ENCODE results near the gene HYAL3.

GRCh38 chr3:50342813-50343633 is 43.8 kb upstream of the HYAL3 start:
- TF ChIP-seq EZH2 (IDR thresholded peaks at IDR 0.05; ENCODE audit: borderline replicate concordance, low read depth, low read length, severe bottlenecking): no peak
- TF ChIP-seq, protein P1, sequence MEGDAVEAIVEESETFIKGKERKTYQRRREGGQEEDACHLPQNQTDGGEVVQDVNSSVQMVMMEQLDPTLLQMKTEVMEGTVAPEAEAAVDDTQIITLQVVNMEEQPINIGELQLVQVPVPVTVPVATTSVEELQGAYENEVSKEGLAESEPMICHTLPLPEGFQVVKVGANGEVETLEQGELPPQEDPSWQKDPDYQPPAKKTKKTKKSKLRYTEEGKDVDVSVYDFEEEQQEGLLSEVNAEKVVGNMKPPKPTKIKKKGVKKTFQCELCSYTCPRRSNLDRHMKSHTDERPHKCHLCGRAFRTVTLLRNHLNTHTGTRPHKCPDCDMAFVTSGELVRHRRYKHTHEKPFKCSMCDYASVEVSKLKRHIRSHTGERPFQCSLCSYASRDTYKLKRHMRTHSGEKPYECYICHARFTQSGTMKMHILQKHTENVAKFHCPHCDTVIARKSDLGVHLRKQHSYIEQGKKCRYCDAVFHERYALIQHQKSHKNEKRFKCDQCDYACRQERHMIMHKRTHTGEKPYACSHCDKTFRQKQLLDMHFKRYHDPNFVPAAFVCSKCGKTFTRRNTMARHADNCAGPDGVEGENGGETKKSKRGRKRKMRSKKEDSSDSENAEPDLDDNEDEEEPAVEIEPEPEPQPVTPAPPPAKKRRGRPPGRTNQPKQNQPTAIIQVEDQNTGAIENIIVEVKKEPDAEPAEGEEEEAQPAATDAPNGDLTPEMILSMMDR (IDR thresholded peaks at IDR 0.05; ENCODE audit: borderline replicate concordance, extremely low read depth, low read length, poor library complexity, severe bottlenecking): no peak

Data from DND-41 (cell line).